ENCODE measurements around the gene ZBTB20. TPM values are rescaled to one million over a fixed set of nuclear protein-coding genes. Genes with fewer than 3 reads are reported as not detected.

Gene ZBTB20
- total and polyA plus RNA-seq, 12 donors, result 2.8 to 167 (median 108) TPM

DNA sequence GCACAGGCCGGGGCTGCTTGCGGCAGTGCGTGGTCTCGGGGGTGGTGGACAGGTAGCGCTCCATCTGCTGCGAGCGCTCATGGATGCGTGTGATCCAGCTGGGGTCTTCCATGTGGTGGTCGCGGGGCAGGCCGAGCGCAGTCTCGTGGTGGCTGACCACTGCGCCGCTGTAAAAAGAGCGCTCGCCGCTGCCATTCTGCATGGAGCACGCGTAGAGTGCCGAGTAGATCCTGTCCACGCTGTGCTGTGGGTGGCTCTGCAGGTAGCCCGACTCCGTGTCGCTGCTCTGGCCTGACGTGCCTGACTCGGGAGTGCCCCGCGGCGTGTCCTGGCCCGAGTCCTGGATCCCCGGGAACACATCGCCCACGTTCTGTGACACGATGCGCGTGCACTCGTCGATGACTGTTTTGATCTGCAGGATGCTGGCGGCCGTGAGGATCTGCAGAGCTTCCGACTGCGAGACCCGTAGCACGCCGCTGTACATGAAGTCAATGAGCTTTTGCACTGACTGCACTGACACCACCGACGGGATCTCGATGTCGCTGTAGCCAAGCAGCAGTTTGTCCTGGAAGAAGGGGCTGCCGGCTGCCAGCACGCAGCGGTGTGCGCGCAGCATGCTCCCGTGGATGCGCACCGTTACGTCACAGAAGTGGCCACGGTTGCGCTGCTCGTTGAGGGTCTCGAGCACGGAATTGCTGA is 795.8 kb downstream of the ZBTB20 start:
- no peak overlapping the region for H3K27ac ChIP-seq
- H3K9me3 ChIP-seq (replicated peaks in 1 of 3), result no peaks in the 10 kb centered on the region
- no peak overlapping the region for H3K4me3 ChIP-seq
- H3K36me3 ChIP-seq (replicated peaks in 1 of 2), result peaks cover 0 to 27% of the 10 kb centered on the region in 2 donors
- H3K27me3 ChIP-seq, result no peaks in the 10 kb centered on the region
- DNase-seq, result no peak
- TF ChIP-seq, protein P1, sequence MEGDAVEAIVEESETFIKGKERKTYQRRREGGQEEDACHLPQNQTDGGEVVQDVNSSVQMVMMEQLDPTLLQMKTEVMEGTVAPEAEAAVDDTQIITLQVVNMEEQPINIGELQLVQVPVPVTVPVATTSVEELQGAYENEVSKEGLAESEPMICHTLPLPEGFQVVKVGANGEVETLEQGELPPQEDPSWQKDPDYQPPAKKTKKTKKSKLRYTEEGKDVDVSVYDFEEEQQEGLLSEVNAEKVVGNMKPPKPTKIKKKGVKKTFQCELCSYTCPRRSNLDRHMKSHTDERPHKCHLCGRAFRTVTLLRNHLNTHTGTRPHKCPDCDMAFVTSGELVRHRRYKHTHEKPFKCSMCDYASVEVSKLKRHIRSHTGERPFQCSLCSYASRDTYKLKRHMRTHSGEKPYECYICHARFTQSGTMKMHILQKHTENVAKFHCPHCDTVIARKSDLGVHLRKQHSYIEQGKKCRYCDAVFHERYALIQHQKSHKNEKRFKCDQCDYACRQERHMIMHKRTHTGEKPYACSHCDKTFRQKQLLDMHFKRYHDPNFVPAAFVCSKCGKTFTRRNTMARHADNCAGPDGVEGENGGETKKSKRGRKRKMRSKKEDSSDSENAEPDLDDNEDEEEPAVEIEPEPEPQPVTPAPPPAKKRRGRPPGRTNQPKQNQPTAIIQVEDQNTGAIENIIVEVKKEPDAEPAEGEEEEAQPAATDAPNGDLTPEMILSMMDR (IDR thresholded peaks at IDR 0.05), result no peak
- TF ChIP-seq POLR2A (IDR thresholded peaks at IDR 0.05), result no peak
- 98 to 99% (median 98%) methylated on average over 33 to 64 of the region's 64 CpGs for WGBS, 4 donors
- H3K4me1 ChIP-seq (replicated peaks in 1 of 2), result peaks cover 0 to 2% of the 10 kb centered on the region in 2 donors
- intact Hi-C loops (cut with DNase I), result no loop called here

DNA sequence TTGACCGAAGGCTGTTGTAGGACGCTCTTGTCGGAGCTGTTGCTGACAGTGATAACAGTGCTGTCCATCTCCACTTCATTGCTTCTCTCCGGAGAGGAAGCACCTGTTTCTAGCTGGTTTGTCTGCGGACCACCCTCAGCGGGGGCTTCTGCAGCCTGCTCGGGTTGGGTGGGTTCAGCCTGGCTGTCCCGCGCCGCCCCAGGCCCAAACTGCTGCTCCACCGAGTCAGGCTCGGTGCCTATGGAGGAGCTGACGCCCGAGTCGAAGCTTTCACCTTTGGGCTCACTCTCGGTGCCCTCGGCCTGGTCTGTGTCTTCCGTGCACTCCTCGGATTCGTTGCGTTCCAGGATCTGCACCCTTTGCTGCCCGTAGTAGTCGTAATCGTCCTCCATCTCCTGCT is 796.4 kb downstream of the ZBTB20 start:
- H3K27ac ChIP-seq, result no peak overlapping the region
- peaks cover 0 to 8% of the 10 kb centered on the region in 2 donors for H3K4me1 ChIP-seq (replicated peaks in 1 of 2)
- H3K4me3 ChIP-seq, result no peak overlapping the region
- intact Hi-C loops (cut with DNase I), result no loop called here
- 97 to 98% (median 98%) methylated on average over 24 of the region's 24 CpGs for WGBS, 4 donors
- H3K9me3 ChIP-seq (replicated peaks in 1 of 3), result no peaks in the 10 kb centered on the region
- TF ChIP-seq, protein P1 (IDR thresholded peaks at IDR 0.05), result no peak
- no peak for TF ChIP-seq POLR2A (IDR thresholded peaks at IDR 0.05)
- no peak for DNase-seq
- H3K27me3 ChIP-seq, result no peaks in the 10 kb centered on the region
- peaks cover 0 to 27% of the 10 kb centered on the region in 2 donors for H3K36me3 ChIP-seq (replicated peaks in 1 of 2)

DNA sequence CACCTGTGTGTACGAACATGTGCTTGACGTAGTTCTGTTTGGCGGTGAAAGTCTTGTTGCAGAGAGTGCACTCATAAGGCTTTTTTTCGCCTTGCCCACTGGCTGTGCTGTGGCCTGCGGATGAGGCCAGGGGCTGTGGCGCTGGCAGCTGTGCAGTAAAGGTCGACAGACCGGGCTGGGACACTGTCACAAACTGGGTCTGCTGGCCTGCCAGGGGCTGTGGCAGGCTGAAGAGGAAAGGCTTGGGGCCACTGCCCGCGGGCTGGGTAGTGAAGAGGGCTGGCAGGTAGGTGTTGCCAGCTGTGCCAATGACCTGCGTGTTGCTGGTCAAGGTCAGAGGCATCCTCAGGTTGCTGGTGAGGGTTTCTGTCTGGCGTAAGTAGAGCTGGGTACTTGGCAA is 796.8 kb downstream of the ZBTB20 start:
- H3K27me3 ChIP-seq, result no peaks in the 10 kb centered on the region
- DNase-seq, result no peak
- peaks cover 0 to 8% of the 10 kb centered on the region in 2 donors for H3K4me1 ChIP-seq (replicated peaks in 1 of 2)
- no peak overlapping the region for H3K27ac ChIP-seq
- TF ChIP-seq, protein P1 (IDR thresholded peaks at IDR 0.05), result no peak
- no peak for TF ChIP-seq POLR2A (IDR thresholded peaks at IDR 0.05)
- intact Hi-C loops (cut with DNase I), result no loop called here
- 92 to 94% (median 94%) methylated on average over 5 to 12 of the region's 12 CpGs for WGBS, 4 donors
- H3K36me3 ChIP-seq (replicated peaks in 1 of 2), result peaks cover 0 to 27% of the 10 kb centered on the region in 2 donors
- H3K9me3 ChIP-seq (replicated peaks in 1 of 3), result no peaks in the 10 kb centered on the region
- no peak overlapping the region for H3K4me3 ChIP-seq

DNA sequence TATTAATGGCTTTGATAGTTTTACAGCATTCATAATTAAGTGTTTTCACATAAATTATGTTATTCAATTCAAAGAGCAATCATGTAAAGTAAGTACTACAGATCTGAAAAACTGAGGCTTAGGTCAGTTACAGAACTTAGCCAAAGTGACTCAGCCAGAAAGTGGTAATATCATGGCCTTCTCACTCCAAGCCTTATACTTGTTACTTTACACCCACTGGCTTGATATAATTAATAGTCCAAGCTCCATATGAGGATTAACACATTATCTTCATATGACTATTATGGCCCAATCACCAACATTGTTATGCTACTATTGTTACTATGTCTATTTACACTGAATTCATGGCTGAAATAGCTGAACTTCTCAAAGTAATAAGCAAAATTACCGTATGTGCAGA is 802.6 kb downstream of the ZBTB20 start:
- no peak overlapping the region for H3K27ac ChIP-seq
- no peak overlapping the region for H3K4me3 ChIP-seq
- H3K9me3 ChIP-seq (replicated peaks in 1 of 3), result no peaks in the 10 kb centered on the region
- intact Hi-C loops (cut with DNase I), result no loop called here
- peaks cover 8 to 22% of the 10 kb centered on the region in 2 donors for H3K4me1 ChIP-seq (replicated peaks in 1 of 2)
- no peak for DNase-seq
- WGBS, 4 donors, result 89 to 100% (median 94%) methylated on average over 1 of the region's 1 CpG
- H3K36me3 ChIP-seq (replicated peaks in 1 of 2), result peaks cover 0 to 6% of the 10 kb centered on the region in 2 donors
- no peak for TF ChIP-seq POLR2A (IDR thresholded peaks at IDR 0.05)
- TF ChIP-seq, protein P1 (IDR thresholded peaks at IDR 0.05), result no peak
- no peaks in the 10 kb centered on the region for H3K27me3 ChIP-seq
